Keratinocyte (primary cell): ENCODE results near the gene GSK3A.

Experiments used
- EZH2 ChIP-seq: IDR thresholded peaks from one replicate; pipeline ENCODE4 v1.6.1; 2012; ENCODE audit warnings: inconsistent platforms, mild to moderate bottlenecking, low read length, moderate library complexity
- TF ChIP-seq, protein P1 (sequence below), 3 experiments: IDR thresholded peaks in 1 of 3; conservative IDR thresholded peaks in 1 of 3; optimal IDR thresholded peaks in 1 of 3; 2 replicates in 2 of 3; 3 replicates in 1 of 3; pipeline versions ENCODE3 to v1.5.1; 2011; ENCODE audit warnings: low read length in 3 of 3, mild to moderate bottlenecking in 3 of 3, moderate library complexity in 2 of 3, control low read depth in 1 of 3, inconsistent platforms in 1 of 3; ENCODE audit not compliant: insufficient read depth in 2 of 3; ENCODE audit errors: extremely low read depth in 1 of 3

GRCh38 chr19:42272535-42272897, 30.1 kb upstream of the GSK3A start:
- TF ChIP-seq, protein P1, sequence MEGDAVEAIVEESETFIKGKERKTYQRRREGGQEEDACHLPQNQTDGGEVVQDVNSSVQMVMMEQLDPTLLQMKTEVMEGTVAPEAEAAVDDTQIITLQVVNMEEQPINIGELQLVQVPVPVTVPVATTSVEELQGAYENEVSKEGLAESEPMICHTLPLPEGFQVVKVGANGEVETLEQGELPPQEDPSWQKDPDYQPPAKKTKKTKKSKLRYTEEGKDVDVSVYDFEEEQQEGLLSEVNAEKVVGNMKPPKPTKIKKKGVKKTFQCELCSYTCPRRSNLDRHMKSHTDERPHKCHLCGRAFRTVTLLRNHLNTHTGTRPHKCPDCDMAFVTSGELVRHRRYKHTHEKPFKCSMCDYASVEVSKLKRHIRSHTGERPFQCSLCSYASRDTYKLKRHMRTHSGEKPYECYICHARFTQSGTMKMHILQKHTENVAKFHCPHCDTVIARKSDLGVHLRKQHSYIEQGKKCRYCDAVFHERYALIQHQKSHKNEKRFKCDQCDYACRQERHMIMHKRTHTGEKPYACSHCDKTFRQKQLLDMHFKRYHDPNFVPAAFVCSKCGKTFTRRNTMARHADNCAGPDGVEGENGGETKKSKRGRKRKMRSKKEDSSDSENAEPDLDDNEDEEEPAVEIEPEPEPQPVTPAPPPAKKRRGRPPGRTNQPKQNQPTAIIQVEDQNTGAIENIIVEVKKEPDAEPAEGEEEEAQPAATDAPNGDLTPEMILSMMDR (optimal IDR thresholded peaks at IDR 0.05 in 1 of 3, IDR thresholded peaks at IDR 0.05 in 1 of 3, conservative IDR thresholded peaks at IDR 0.05 in 1 of 3; ENCODE audit: extremely low read depth in 1 of 3, insufficient read depth in 2 of 3, low read length in 3 of 3) = no peak
- no peak for TF ChIP-seq EZH2
